ENCODE measurements around the gene HNRNPUL2. TPM values are rescaled to one million over a fixed set of nuclear protein-coding genes. Genes with fewer than 3 reads are reported as not detected.
A peak's percentile ranks its signal among the peaks of the same experiment; 100 is the strongest.

The HNRNPUL2 gene
- total RNA-seq (14.0 and 15.4 TPM in 2 replicates), polyA plus RNA-seq (2.3 and 3.7 TPM in 2 replicates)

DNA sequence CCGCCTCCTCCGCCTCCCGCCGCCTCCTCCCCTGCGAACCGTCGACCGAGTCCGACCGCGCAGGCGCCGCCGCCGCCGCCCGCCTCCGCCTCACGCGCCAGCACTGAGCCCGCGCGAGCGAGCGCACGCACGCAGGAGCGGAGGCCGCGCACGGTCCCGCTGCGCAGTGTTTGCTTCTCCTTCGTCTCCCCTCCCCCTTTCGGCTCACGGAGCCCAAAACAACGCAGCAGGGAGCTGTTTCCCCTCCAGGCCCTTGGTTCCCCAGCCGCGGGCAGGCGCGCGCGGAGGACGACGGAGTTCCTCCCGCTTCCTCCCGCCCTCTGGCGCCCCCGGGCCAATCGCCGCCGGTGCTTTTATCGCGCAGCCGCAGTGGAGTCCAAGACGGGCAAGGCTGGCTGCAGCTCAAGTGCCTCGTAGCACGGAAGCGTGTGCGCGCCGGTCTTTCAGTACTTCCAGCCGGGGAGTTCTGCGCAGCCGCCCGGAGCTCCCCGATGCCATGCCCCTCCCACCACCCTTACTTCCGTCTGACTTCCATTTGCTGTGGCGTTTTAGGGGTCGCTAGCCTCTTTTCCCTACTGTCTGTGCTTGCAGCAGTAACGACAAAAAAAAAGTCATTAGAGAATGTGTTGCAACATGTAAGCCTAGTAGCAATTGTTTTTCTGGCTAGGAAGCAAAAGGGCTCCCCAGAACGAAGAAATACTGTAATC is at the start of gene HNRNPUL2:
HNRNPUL2 (minus strand) TSS at position 293 of the 707 bp plus-strand sequence. CDS start 301 bp downstream, outside the sequence.
- H3K36me3 ChIP-seq (replicated peaks; ENCODE audit: insufficient read depth, low read depth): peaks cover 5% of the 10 kb centered on the region
- WGBS (ENCODE audit: low lambda C conversion rate, missing lambda C conversion rate): under 1% methylated on average over 54 of the region's 72 CpGs
- peak within 1 kb of the TSS; percentile 93 for H2AFZ ChIP-seq
- DNase-seq (ENCODE audit: low spot score): peak; percentile 100
- TF ChIP-seq EZH2phosphoT487 (IDR thresholded peaks at IDR 0.05; ENCODE audit: low read depth, severe bottlenecking, unreplicated experiment) (no peak), EZH2 (IDR thresholded peaks at IDR 0.05; ENCODE audit: borderline replicate concordance) (no peak)
- TF ChIP-seq, protein P1, sequence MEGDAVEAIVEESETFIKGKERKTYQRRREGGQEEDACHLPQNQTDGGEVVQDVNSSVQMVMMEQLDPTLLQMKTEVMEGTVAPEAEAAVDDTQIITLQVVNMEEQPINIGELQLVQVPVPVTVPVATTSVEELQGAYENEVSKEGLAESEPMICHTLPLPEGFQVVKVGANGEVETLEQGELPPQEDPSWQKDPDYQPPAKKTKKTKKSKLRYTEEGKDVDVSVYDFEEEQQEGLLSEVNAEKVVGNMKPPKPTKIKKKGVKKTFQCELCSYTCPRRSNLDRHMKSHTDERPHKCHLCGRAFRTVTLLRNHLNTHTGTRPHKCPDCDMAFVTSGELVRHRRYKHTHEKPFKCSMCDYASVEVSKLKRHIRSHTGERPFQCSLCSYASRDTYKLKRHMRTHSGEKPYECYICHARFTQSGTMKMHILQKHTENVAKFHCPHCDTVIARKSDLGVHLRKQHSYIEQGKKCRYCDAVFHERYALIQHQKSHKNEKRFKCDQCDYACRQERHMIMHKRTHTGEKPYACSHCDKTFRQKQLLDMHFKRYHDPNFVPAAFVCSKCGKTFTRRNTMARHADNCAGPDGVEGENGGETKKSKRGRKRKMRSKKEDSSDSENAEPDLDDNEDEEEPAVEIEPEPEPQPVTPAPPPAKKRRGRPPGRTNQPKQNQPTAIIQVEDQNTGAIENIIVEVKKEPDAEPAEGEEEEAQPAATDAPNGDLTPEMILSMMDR (IDR thresholded peaks at IDR 0.05; ENCODE audit: poor library complexity): no peak
- no peaks in the 10 kb centered on the region for H3K27me3 ChIP-seq
- peak within 1 kb of the TSS; percentile 91 for H3K27ac ChIP-seq
- H4K20me1 ChIP-seq (ENCODE audit: insufficient read depth, poor library complexity, severe bottlenecking): peaks cover 43% of the 10 kb centered on the region
- H3K4me1 ChIP-seq (ENCODE audit: insufficient read depth): peaks cover 16% of the 10 kb centered on the region
- no peaks in the 10 kb centered on the region for H3K9me2 ChIP-seq (replicated peaks; ENCODE audit: insufficient read depth)
- peaks cover 80% of the 10 kb centered on the region for H3K79me2 ChIP-seq
- no peaks in the 10 kb centered on the region for H3K9me3 ChIP-seq (ENCODE audit: low read depth)
- H3K4me2 ChIP-seq: peak within 1 kb of the TSS; percentile 89
- peak within 1 kb of the TSS; percentile 48 for H3K4me3 ChIP-seq

DNA sequence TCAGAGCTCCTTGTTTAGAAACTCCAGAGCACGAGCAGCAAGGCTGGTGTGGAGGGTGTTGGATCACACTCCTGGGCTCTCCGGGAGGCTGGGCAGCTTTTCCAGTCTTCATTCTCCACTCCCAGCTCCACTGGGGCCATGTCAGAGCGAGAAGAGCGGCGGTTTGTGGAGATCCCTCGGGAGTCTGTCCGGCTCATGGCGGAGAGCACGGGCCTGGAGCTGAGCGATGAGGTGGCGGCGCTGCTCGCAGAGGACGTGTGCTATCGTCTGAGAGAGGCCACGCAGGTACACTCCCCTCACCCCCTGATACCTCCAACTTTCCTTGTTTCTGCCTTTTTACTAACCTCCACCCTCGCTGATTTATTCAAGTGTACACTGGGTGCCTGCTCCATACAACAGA is 48.4 kb upstream of the HNRNPUL2 start:
- no peaks in the 10 kb centered on the region for H3K9me2 ChIP-seq (replicated peaks; ENCODE audit: insufficient read depth)
- H4K20me1 ChIP-seq (ENCODE audit: insufficient read depth, poor library complexity, severe bottlenecking): no peaks in the 10 kb centered on the region
- peaks cover 9% of the 10 kb centered on the region for H3K4me1 ChIP-seq (ENCODE audit: insufficient read depth)
- no peak overlapping the region for H3K4me2 ChIP-seq
- no peak overlapping the region for H2AFZ ChIP-seq
- WGBS (ENCODE audit: low lambda C conversion rate, missing lambda C conversion rate): 98% methylated on average over 17 of the region's 17 CpGs
- no peak overlapping the region for H3K27ac ChIP-seq
- H3K9me3 ChIP-seq (ENCODE audit: low read depth): no peaks in the 10 kb centered on the region
- peaks cover 24% of the 10 kb centered on the region for H3K79me2 ChIP-seq
- no peak for TF ChIP-seq EZH2 (IDR thresholded peaks at IDR 0.05; ENCODE audit: borderline replicate concordance)
- TF ChIP-seq, protein P1 (IDR thresholded peaks at IDR 0.05; ENCODE audit: poor library complexity): no peak
- TF ChIP-seq EZH2phosphoT487 (IDR thresholded peaks at IDR 0.05; ENCODE audit: low read depth, severe bottlenecking, unreplicated experiment): no peak
- DNase-seq (ENCODE audit: low spot score): no peak
- no peaks in the 10 kb centered on the region for H3K27me3 ChIP-seq
- no peak overlapping the region for H3K4me3 ChIP-seq
- H3K36me3 ChIP-seq (replicated peaks; ENCODE audit: insufficient read depth, low read depth): no peaks in the 10 kb centered on the region

DNA sequence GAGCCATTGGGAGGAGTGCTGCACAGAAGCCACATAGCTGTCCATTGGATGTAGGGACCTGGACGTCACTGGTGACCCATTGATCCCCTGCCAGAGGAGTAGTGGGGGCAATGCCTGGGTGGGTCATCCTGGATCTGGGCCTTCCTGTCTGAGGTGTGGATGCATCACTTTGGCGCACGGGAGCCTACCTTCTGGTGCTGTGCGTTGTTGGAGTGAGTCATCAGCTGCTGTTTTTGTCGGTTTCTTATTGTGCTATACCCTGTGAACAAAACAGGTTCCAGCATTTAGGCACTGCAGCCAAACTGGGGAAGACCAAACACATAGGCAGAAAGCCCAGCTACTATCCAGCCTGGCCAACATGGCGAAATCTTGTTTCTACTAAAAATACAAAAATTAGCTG is 47.1 kb upstream of the HNRNPUL2 start:
- peaks cover 24% of the 10 kb centered on the region for H3K79me2 ChIP-seq
- H3K27ac ChIP-seq: no peak overlapping the region

More for the DNA sequence above, 47.1 kb upstream of the HNRNPUL2 start:
- TF ChIP-seq EZH2phosphoT487 (IDR thresholded peaks at IDR 0.05; ENCODE audit: low read depth, severe bottlenecking, unreplicated experiment) (no peak), EZH2 (IDR thresholded peaks at IDR 0.05; ENCODE audit: borderline replicate concordance) (no peak)
- TF ChIP-seq, protein P1 (IDR thresholded peaks at IDR 0.05; ENCODE audit: poor library complexity): no peak
- Histone ChIP-seq H3K27me3 (no peaks in the 10 kb centered on the region), H3K9me3 (ENCODE audit: low read depth) (no peaks in the 10 kb centered on the region), H3K4me3 (no peak overlapping the region), H2AFZ (no peak overlapping the region), H3K36me3 (replicated peaks; ENCODE audit: insufficient read depth, low read depth) (no peaks in the 10 kb centered on the region), H4K20me1 (ENCODE audit: insufficient read depth, poor library complexity, severe bottlenecking) (no peaks in the 10 kb centered on the region), H3K4me1 (ENCODE audit: insufficient read depth) (peaks cover 17% of the 10 kb centered on the region), H3K4me2 (no peak overlapping the region), H3K9me2 (replicated peaks; ENCODE audit: insufficient read depth) (no peaks in the 10 kb centered on the region)
- 95% methylated on average over 6 of the region's 6 CpGs for WGBS (ENCODE audit: low lambda C conversion rate, missing lambda C conversion rate)
- DNase-seq (ENCODE audit: low spot score): no peak
